VCaP (cell line): ENCODE results near the gene NAALADL2.
"Not testable (repeated sequence)": the region's sequence is repeated elsewhere in the genome, so short reads cannot be mapped to it uniquely, and the experiment has no call there.

Source experiments
- H3K27ac ChIP-seq: fragments of 450-650 bp; 2 replicates; pipeline ENCODE4 v1.5.1; 2017
- CTCF ChIP-seq: fragments of 450-650 bp; conservative IDR thresholded peaks from 2 replicates; pipeline ENCODE4 v1.5.1; 2017; ENCODE audit warnings: mild to moderate bottlenecking, moderate library complexity

Gene NAALADL2

GRCh38 chr3:175749981-175750380, 890.8 kb downstream of the NAALADL2 start:
- TF ChIP-seq CTCF: no peak

DNA sequence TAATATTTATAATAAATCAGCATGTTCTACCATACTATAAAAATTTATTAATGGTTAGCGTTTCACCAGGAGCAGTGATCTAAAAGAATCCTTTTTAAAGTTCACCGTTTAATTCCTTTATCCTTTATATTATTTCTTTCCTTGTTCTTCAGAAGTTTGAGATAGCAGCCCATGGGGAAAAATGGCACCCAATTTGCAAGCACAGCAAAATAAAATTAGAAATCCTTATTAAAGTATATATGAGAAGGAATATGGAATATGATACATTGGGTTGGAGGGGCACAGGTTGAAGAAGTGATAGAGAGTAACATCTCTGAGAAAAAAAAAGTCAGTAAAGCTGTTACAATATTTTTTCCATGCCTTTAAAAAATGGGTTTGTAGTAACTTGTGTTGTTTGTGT, 892.0 kb downstream of the NAALADL2 start:
- no peak for TF ChIP-seq CTCF
- no peak overlapping the region for H3K27ac ChIP-seq

More at GRCh38 chr3:175749981-175750380, 890.8 kb downstream of the NAALADL2 start:
- H3K27ac ChIP-seq: no peak overlapping the region

DNA sequence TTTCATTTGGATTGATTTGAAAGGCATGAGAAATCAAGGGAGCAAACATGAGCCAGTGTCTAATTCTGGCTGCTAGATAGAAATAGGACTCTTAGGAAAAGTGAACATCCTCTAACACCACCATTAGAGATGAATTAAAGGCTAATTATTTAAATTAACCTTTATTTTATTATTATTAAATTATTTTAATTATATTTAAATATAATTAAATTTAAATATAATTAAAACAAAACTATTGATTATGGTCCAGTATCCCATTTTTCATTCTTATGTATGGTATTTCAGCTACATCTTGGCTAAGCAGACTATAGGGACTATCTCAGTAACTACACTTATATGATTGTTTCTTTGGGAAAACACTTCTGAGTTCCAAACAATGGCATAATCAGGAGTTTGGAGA, 904.8 kb downstream of the NAALADL2 start:
- TF ChIP-seq CTCF: no peak
- no peak overlapping the region for H3K27ac ChIP-seq

- no peak overlapping the region for H3K27ac ChIP-seq
- TF ChIP-seq CTCF: no peak
Measured at GRCh38 chr3:175764722-175765121, 905.6 kb downstream of the NAALADL2 start.

DNA sequence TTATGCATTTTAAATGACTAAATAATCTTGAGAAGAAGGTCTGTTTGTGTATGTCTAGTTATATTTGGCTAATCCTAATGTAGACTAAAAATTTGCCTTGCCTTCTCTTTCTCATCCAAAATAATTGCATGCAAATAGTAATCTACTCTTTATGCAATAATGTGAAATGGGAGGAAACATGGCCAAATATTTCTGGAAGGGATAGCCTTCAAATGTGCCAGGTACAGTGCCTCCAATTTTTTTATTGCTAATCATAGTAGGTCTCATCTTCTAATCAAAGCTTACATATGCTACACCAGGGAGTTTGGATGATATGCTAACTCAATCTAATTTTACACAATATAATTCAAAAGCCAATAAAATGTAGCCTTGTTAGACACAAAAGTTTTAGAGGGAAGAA, 911.3 kb downstream of the NAALADL2 start:
- no peak for TF ChIP-seq CTCF
- H3K27ac ChIP-seq: no peak overlapping the region

- no peak for TF ChIP-seq CTCF
- H3K27ac ChIP-seq: peak overlapping the region; percentile 64
Measured at GRCh38 chr3:175777495-175777894, 918.4 kb downstream of the NAALADL2 start.

DNA sequence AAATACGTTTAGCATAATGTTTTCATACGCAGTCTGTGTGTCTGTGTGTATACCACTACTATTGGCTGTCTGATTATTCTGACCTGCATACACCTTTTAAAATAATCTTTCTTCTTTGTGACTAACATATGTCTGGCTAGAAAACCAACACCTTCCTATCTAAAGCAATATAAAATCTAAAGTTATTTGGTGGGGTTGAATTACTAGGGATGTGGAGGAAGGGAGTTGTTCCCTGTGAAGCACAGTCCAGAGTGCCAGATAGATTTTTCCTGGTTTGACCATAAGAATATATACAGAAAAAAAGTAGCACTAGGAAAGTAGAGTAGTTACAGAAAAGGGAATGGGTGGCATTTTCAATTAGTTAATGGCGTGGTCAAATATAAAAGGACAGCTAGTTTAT, 918.8 kb downstream of the NAALADL2 start:
- TF ChIP-seq CTCF: no peak
- peak overlapping the region; percentile 64 for H3K27ac ChIP-seq

DNA sequence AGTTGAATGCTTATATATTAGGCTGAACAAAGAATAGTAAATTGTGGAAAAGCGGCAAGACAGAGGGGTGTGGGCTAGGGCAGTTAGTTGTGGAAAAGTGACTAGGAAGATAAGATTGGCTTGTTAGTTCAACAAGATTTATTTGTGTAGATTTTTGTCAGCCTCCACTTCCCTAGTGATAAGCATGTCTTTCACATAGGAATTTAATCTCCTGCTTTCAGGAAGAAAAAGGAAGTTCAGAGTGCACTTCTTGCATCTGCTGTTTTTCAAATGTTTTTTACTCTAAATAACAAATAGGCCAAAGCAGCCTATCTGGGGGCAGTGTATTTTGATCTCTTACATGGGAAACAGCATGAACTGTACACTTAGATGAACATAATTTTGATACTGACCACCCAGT, 919.9 kb downstream of the NAALADL2 start:
- peak overlapping the region; percentile 64 for H3K27ac ChIP-seq
- no peak for TF ChIP-seq CTCF

DNA sequence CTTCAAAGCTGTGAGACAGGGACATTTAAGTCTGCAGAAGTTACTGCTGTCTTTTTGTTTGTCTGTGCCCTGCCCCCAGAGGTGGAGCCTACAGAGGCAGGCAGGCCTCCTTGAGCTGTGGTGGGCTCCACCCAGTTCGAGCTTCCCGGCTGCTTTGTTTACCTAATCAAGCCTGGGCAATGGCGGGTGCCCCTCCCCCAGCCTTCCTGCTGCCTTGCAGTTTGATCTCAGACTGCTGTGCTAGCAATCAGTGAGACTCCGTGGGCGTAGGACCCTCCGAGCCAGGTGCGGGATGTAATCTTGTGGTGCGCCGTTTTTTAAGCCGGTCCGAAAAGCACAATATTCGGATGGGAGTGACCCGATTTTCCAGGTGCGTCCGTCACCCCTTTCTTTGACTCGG, 928.0 kb downstream of the NAALADL2 start:
- H3K27ac ChIP-seq: not testable (repeated sequence)
